Purkinje cell (primary cell): ENCODE results near the gene ITPKB. TPM values are rescaled to one million over a fixed set of nuclear protein-coding genes. Genes with fewer than 3 reads are reported as not detected.

Experiments
- polyA plus RNA-seq: library from polyadenylated mRNA; unstranded; fragments of >200 nt; fragmentation: Nextera tagmentation; gene quantifications from 2 replicates; pipeline ENCODE4 v1.2.1, GENCODE V29; 2014

Gene ITPKB
- 1.9 and 4.7 TPM in 2 replicates for polyA plus RNA-seq

GRCh38 chr1:226738995-226739695 is at the start of gene ITPKB:
Gene ITPKB, minus strand, starts transcription at chr1:226739282. Its CDS starts 1,824 bp downstream, at chr1:226737458.

Other genes starting within 250 kb of the ITPKB start
- gene STUM, start 190.5 kb downstream of the ITPKB start, polyA plus RNA-seq: 0.35 and 1.1 TPM in 2 replicates
- gene PSEN2, start 131.3 kb upstream of the ITPKB start, polyA plus RNA-seq: 108 and 137 TPM in 2 replicates
- gene COQ8A, start 201.0 kb upstream of the ITPKB start, polyA plus RNA-seq: 9.1 and 14.4 TPM in 2 replicates